ENCODE results near the gene ZSCAN29.

Gene ZSCAN29

GRCh38 chr15:43347114-43347513, 23.7 kb downstream of the ZSCAN29 start:
- no peak for DNase-seq (ENCODE audit: low spot score)

GRCh38 chr15:43346305-43346704, 24.5 kb downstream of the ZSCAN29 start:
- DNase-seq (ENCODE audit: low spot score) = no peak

GRCh38 chr15:43330780-43331087, 40.1 kb downstream of the ZSCAN29 start:
- DNase-seq (ENCODE audit: low spot score) = no peak

GRCh38 chr15:43329960-43330779, 40.7 kb downstream of the ZSCAN29 start, which contains the start of gene LCMT2:
Gene LCMT2, minus strand, starts transcription at chr15:43330573. Its CDS starts 84 bp downstream, at chr15:43330489.
- peak; percentile 75 for DNase-seq (ENCODE audit: low spot score)

- no peak for DNase-seq (ENCODE audit: low spot score)
Observed at GRCh38 chr15:43329217-43329959, 41.5 kb downstream of the ZSCAN29 start.

- no peak for DNase-seq (ENCODE audit: low spot score)
Observed at GRCh38 chr15:43325039-43325684, 45.7 kb downstream of the ZSCAN29 start.

GRCh38 chr15:43318990-43319771, 51.7 kb downstream of the ZSCAN29 start:
- no peak for DNase-seq (ENCODE audit: low spot score)

GRCh38 chr15:43317566-43318184, 53.2 kb downstream of the ZSCAN29 start:
- no peak for DNase-seq (ENCODE audit: low spot score)

GRCh38 chr15:43316971-43317346, 53.9 kb downstream of the ZSCAN29 start:
- DNase-seq (ENCODE audit: low spot score) = no peak

GRCh38 chr15:43316016-43316970, 54.5 kb downstream of the ZSCAN29 start:
- no peak for DNase-seq (ENCODE audit: low spot score)

- no peak for DNase-seq (ENCODE audit: low spot score)
Observed at GRCh38 chr15:43314171-43314570, 56.7 kb downstream of the ZSCAN29 start.

- DNase-seq (ENCODE audit: low spot score) = no peak
Observed at GRCh38 chr15:43312378-43312777, 58.5 kb downstream of the ZSCAN29 start.
